CD4-positive, alpha-beta T cell treated with Interleukin-15 for 1 hour (primary cell): Measurements from ENCODE around the gene RASSF8.
"Not testable (repeated sequence)": the region's sequence is repeated elsewhere in the genome, so short reads cannot be mapped to it uniquely, and the experiment has no call there.

Experiments used
- DNase-seq: peaks from one replicate; pipeline ENCODE4 v3.0.0-alpha.2; 2020

Gene RASSF8

GRCh38 chr12:26031827-26032226 lies 73.3 kb downstream of the RASSF8 start:
- DNase-seq, result no peak

GRCh38 chr12:26032290-26032689 lies 73.8 kb downstream of the RASSF8 start:
- no peak for DNase-seq

DNA sequence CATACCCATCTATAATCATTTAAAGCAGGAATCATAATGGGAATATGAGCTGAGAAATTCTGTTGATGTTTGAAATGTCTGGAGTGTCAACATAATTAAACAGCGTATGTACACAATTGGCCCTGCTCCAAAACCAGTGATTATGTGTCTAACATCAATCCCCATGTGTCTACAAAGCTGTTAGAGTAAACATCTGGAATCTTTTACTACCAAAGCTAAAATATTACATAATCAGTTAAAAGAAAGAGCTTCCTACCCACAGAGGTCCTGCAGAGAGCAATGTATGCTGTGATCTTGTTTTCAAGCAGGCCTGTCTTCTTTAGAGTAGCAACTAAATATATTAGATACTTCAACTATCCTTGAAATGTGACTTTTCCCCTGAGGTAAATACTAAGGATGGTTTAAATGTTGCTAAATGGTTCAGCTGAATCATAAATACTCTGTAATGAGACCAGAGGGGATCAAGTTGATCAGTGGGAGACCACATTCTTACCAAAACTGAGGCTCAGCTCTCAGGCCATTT lies 74.3 kb downstream of the RASSF8 start:
- no peak for DNase-seq

- no peak for DNase-seq
These were observed 76.1 kb downstream of the RASSF8 start for GRCh38 chr12:26034371-26035142.

DNA sequence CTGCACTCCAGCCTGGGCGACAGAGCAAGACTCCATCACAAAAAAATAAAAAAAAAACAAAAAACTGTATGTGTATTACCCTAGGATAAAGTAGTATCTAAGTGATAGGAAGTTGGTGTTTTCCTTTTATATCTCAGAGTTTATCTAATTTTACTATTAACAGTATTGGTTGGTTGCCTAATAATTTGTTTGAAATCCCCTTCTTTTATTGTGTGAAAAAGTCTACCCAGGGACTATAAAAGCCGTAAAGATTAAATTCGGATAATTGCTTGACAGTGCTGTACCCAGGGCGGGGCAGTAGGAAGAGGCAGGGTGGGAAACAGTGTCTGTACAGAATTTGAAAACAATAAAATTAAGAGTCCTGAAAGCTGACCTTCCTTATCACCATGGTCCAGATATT lies 78.4 kb downstream of the RASSF8 start:
- no peak for DNase-seq

DNA sequence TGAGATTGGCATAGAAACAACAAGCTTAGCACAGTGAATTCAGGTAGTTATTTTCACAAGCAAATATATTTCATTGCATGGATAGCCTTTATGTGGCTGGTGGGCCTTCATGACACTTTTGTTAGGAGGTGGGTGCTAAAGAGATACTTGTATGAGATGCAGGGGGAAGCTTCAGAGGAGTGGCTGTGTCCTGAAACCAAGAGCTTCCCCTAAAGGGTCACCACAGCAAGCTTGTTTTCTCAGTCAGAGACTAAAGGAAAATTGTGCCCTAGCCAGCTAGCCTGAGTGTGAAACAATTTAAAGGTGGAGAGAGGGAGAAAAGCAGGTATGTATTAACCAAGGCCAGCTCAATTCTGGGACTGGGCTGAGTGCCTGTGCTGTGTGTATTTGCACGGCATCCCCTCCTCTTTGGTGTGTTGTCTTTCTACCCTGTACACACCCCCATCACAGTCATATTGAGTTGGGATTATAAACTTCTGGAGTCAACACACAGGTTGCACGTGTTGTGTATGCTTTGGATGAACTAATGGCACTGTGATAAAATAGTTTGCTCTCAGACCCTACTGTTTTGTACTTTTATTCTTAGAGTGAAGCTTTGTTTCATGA lies 79.2 kb downstream of the RASSF8 start:
- DNase-seq, result no peak

- DNase-seq, result no peak
These were observed 84.2 kb downstream of the RASSF8 start for GRCh38 chr12:26042645-26043044.

GRCh38 chr12:26043135-26044006 lies 84.9 kb downstream of the RASSF8 start:
- no peak for DNase-seq

DNA sequence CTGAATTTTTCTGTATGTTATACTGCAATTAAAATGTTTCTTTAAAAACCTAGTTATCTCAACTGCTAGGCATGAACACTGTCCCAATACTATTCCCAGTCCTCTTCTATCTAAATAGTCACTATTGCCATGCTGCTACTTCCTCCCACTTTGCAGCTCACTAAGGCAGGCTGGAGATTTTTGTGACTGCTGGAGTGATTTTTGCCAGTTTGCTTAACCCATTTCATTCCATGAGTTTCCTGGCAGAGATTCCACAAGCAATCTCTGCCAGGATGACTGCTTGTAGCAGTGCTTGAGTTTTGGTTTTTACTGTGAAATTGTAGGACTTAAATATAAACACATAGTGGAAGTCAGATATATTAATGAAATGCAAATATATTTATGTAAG lies 85.5 kb downstream of the RASSF8 start:
- no peak for DNase-seq

DNA sequence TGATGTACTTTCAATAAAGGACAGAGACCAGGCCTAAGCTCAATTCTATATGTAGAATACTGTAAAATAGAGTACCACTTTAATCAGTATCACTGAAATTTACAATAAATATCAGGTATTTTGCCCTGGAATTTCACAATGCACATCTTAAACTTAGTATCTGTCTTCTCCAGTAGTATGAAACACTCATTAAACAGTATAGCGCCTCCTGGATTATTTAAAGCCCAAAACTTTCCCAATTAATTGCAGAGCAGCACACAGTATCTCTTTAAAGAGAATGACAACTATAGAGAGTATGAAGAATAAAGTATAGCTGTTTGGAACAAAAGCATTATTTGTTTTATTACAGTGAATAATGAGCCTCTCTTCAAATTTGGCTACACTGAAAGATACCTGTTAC lies 86.1 kb downstream of the RASSF8 start:
- DNase-seq, result no peak

- no peak for DNase-seq
These were observed 87.7 kb downstream of the RASSF8 start for GRCh38 chr12:26046203-26046602.

DNA sequence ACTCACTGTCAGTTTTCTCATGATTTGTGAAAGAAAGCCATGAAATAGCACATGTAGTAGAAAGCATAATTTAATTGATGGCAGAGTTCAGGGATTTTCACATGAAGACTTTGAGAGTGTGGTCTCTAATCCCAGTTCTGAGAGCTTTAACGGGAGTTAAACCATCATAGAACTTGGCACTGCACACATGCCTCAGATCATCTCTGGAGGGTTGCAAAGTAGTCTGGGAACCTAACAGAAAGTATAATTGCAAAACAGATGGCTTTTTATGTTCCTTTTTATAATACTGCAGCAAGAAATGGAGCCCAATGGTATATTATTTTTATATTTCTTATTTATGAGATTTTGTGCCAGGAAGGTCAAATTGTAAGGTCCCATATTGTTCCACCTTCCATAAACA lies 88.4 kb downstream of the RASSF8 start:
- DNase-seq, result no peak

DNA sequence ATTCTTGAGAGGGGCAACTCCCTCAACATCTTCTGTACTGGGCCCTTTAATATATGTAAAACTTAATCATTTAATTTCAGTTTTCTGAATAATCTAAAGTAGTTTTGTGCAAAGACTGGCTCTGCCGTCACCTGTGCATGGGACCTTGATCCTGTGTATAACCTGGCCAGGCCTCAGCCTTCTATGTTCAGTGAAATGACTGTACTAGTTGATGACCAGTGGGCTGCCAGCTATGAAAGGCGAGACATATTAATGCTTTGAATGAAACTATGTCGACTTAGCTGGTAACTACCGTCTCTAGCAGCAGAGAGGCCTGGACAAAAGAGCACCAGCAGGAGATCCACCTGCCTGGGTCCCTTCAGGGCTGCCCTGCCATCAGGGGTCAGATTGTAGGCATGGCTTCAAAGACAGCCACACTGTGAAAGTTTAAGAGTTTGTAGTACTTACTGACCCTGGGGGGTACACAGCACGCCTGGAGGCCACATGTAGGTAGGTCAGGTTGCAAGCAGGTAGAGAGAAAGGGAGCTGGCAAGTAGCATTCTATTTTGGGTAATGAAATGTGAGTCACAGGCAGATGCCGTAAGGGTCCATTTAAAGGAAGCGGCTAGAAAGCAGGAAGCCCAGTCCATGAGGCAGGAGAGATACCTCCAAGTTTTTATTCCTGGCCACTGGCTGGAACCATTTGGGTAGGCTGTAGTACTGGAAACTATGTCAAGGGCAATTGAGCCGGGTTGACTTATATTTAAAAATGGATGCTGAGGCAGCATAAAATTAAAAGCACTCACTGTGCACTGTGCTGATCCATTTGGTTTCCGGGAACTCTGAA lies 89.1 kb downstream of the RASSF8 start:
- DNase-seq, result no peak

DNA sequence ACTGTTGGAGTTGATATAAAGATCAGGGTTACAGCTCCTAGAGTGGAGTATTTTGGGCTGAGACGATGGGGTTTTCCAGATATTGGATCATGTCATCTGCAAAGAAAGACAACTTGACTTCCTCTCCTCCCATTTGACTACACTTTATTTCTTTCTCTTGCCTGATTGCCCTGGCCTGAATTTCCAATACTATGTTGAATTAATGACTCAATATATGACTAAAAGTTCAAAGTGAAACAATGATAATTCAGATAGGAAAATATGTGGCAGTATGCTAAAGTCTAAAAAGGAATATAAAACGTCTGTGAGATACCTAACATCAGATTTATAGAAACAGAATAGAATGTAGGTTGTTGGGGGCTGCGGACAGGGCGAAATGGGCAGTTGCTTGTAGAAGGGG lies 94.2 kb downstream of the RASSF8 start:
- no peak for DNase-seq

DNA sequence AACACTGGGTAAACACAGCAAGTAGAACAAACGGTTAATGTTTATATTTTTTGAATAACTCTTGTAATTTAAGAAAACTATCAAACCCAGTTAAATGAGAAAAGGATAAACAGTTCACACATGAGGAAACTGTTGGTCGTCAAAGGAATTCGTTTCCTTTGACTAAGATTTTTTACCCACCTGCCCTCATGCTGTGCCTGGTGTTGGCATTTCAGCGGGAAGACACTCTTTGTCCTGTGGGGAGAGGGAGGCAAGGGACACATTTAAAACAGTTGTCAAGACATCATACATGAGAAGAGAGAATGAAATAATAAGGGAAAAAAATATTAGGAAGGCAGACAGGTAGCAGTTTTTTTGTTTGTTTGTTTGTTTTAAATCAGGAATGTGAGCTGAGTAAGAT lies 95.9 kb downstream of the RASSF8 start:
- no peak for DNase-seq

DNA sequence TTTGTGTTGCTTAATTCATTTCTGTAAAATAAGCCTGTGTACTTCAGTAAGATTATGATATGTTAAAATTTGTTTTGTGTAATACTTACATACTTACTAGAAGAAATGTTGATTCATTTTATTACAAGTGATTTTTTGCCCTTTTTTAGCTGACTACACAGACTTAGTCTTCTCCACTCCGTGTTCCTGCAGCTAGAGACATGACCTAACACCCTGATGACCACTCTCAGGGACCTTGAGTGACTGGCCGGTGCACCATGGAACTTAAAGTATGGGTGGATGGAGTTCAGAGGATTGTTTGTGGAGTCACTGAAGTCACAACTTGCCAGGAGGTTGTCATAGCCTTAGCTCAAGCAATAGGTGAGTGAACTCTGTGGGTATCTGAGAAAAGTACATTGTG lies 96.6 kb downstream of the RASSF8 start:
- DNase-seq, result no peak

DNA sequence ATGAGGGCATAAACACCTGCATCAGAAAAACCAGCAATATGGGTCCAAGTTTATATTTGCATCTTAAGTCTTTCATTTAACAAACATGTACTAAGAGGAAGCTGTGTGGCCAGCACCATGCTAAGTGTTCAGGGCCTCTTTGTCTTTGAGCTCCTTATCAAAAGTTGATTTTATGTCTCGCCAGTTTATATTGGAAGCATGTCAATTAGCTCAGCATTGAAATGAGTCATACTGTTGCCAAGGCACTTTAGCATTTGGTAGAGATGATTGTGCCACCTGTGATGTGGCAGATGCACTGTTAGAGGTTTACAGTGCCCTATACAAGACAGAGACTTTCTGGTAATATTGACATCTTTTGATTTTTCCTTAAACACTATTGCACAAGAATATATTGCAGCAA lies 97.9 kb downstream of the RASSF8 start:
- DNase-seq, result no peak

DNA sequence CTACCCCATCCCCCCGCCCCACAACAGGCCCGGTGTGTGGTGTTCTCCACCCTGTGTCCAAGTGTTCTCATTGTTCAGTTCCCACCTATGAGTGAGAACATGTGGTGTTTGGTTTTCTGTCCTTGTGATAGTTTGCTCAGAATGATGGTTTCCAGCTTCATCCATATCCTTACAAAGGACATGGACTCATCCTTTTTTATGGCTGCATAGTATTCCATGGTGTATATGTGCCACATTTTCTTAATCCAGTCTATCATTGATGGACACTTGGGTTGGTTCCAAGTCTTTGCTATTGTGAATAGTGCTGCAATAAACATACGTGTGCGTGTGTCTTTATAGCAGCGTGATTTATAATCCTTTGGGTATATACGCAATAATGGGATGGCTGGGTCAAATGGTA lies 98.8 kb downstream of the RASSF8 start:
- DNase-seq, result not testable (repeated sequence)

- no peak for DNase-seq
These were observed 99.8 kb downstream of the RASSF8 start for GRCh38 chr12:26058308-26058707.

GRCh38 chr12:26058818-26059217 lies 100.3 kb downstream of the RASSF8 start:
- DNase-seq, result no peak

- no peak for DNase-seq
These were observed 103.5 kb downstream of the RASSF8 start for GRCh38 chr12:26062006-26062405.

GRCh38 chr12:26062566-26062965 lies 104.1 kb downstream of the RASSF8 start:
- no peak for DNase-seq

DNA sequence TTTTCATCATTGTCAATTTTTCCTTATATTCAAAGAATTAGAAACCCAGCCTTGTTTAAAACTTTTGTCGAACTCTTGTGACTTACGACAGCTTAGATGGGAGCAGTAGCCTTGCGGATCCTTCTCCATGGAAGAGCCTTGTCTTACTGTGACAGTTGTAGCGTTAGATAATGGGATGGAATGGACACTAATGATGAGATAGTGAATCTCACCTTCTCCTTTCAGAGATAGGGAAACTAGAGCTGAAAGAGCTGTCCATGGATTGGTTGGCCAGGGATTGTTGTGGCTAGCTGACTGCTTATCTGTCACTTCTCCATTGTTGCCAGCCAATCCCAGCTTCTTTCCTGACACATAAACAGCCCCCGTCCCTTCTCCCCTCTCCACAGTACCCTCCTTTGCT lies 107.0 kb downstream of the RASSF8 start:
- DNase-seq, result no peak
